Smooth muscle cell (in vitro differentiated cells): Measurements from ENCODE around the gene PEX16. TPM values are rescaled to one million over a fixed set of nuclear protein-coding genes. Genes with fewer than 3 reads are reported as not detected.

Experiments used
- DNase-seq: peaks from one replicate; lab custom pipeline; 2025; ENCODE audit not compliant: unreplicated experiment; lab: John Stamatoyannopoulos, UW
- H2AFZ ChIP-seq: fragments of 200-600 bp; sonication (generic); 2 replicates; pipeline ENCODE4 v1.6.0; 2016; ENCODE audit warnings: antibody characterized with exemption, low read depth, mild to moderate bottlenecking
- H3F3A ChIP-seq: fragments of 200-600 bp; sonication (generic); 2 replicates; pipeline ENCODE4 v1.6.0; 2017; ENCODE audit warnings: antibody characterized with exemption, low read depth
- H3K27ac ChIP-seq: fragments of 200-600 bp; sonication (generic); 2 replicates; pipeline ENCODE4 v1.5.1; 2016; ENCODE audit warnings: low read depth, mild to moderate bottlenecking
- H3K27me3 ChIP-seq: fragments of 200-600 bp; sonication (generic); 2 replicates; pipeline ENCODE4 v1.6.1; 2016; ENCODE audit warnings: low read depth, mild to moderate bottlenecking
- H3K36me3 ChIP-seq: fragments of 200-600 bp; sonication (generic); 2 replicates; pipeline ENCODE4 v1.5.1; 2016; ENCODE audit warnings: low read depth
- H3K4me1 ChIP-seq: fragments of 200-600 bp; sonication (generic); 2 replicates; pipeline ENCODE4 v1.5.1; 2016; ENCODE audit warnings: low read depth
- H3K4me2 ChIP-seq: fragments of 200-600 bp; sonication (generic); 2 replicates; pipeline ENCODE4 v1.6.0; 2016; ENCODE audit warnings: mild to moderate bottlenecking
- H3K4me3 ChIP-seq: fragments of 200-600 bp; sonication (generic); 2 replicates; pipeline ENCODE4 v1.5.1; 2016; ENCODE audit warnings: mild to moderate bottlenecking
- H3K79me2 ChIP-seq: fragments of 200-600 bp; sonication (generic); 2 replicates; pipeline ENCODE4 v1.6.0; 2016; ENCODE audit warnings: low read depth, mild to moderate bottlenecking
- H3K9ac ChIP-seq: fragments of 200-600 bp; sonication (generic); 2 replicates; pipeline ENCODE4 v1.6.0; 2016; ENCODE audit warnings: low read depth
- H3K9me3 ChIP-seq: fragments of 200-600 bp; sonication (generic); replicated peaks from 2 replicates; pipeline ENCODE4 v1.5.1; 2016; ENCODE audit warnings: low read depth
- H4K20me1 ChIP-seq: fragments of 200-600 bp; sonication (generic); 2 replicates; pipeline ENCODE4 v1.6.0; 2016; ENCODE audit warnings: low read depth
- CTCF ChIP-seq: fragments of 200-600 bp; sonication (generic); IDR thresholded peaks from 2 replicates; pipeline ENCODE4 v1.5.1; 2017; ENCODE audit warnings: borderline replicate concordance, mild to moderate bottlenecking, antibody characterized with exemption; ENCODE audit not compliant: insufficient read depth, poor library complexity, severe bottlenecking
- WGBS: methylation state at CpG from one replicate; pipeline ENCODE4 v1.1.7; 2016; ENCODE audit warnings: low lambda C conversion rate; 5-methylcytosine and 5-hydroxymethylcytosine counted together
- polyA plus RNA-seq: library from polyadenylated mRNA; unstranded; fragments of >200 nt; fragmentation: Nextera tagmentation; extraction: Ambion mirVana; gene quantifications from 2 replicates; pipeline ENCODE4 v1.2.1, GENCODE V29; 2016
- total RNA-seq: library from RNA; depleted of rRNA; stranded (reverse); fragments of >200 nt; gene quantifications from 2 replicates; pipeline ENCODE4 v1.2.3, GENCODE V29; 2014

The PEX16 gene
- total RNA-seq (10.5 and 14.9 TPM in 2 replicates), polyA plus RNA-seq (24.4 and 30.2 TPM in 2 replicates)

GRCh38 chr11:45917623-45918330 is at the start of gene PEX16:
PEX16 (minus strand) TSS chr11:45917877; CDS start chr11:45917811, 66 bp downstream.
- 1% methylated on average over 45 of the region's 45 CpGs for WGBS
- Histone ChIP-seq H3K36me3 (no peaks in the 10 kb centered on the region), H2AFZ (peak within 1 kb of the TSS; percentile 64), H3F3A (no peaks in the 10 kb centered on the region), H3K9ac (peak within 1 kb of the TSS; percentile 85), H3K27ac (peak within 1 kb of the TSS; percentile 79), H3K4me1 (peaks cover 30% of the 10 kb centered on the region), H4K20me1 (no peaks in the 10 kb centered on the region), H3K4me2 (peak within 1 kb of the TSS; percentile 95), H3K9me3 (no peaks in the 10 kb centered on the region), H3K4me3 (peak within 1 kb of the TSS; percentile 80), H3K79me2 (peaks cover 8% of the 10 kb centered on the region), H3K27me3 (peaks cover 24% of the 10 kb centered on the region)
- peak; percentile 79 for DNase-seq
- no peak for TF ChIP-seq CTCF

- Histone ChIP-seq H2AFZ (no peak overlapping the region), H3F3A (peaks cover 3% of the 10 kb centered on the region), H3K79me2 (peaks cover 3% of the 10 kb centered on the region), H3K4me1 (no peaks in the 10 kb centered on the region), H3K4me3 (no peak overlapping the region), H3K27me3 (no peaks in the 10 kb centered on the region), H3K27ac (no peak overlapping the region), H3K36me3 (peaks cover 11% of the 10 kb centered on the region), H3K4me2 (peak overlapping the region; percentile 14), H4K20me1 (peaks cover 10% of the 10 kb centered on the region), H3K9ac (no peak overlapping the region), H3K9me3 (no peaks in the 10 kb centered on the region)
- DNase-seq = peak; percentile 5
- WGBS = 32% methylated on average over 9 of the region's 9 CpGs
- peak; percentile 88 for TF ChIP-seq CTCF
These were observed 47.3 kb upstream of the PEX16 start for GRCh38 chr11:45964911-45965389.

- no peak for TF ChIP-seq CTCF
- no peaks in the 10 kb centered on the region for H3K9me3 ChIP-seq
- H3K79me2 ChIP-seq = peaks cover 14% of the 10 kb centered on the region
These were observed 44.1 kb upstream of the PEX16 start for GRCh38 chr11:45961751-45962240.

More at GRCh38 chr11:45961751-45962240, 44.1 kb upstream of the PEX16 start:
- no peak overlapping the region for H3K4me3 ChIP-seq
- no peaks in the 10 kb centered on the region for H3F3A ChIP-seq
- no peaks in the 10 kb centered on the region for H3K27me3 ChIP-seq
- DNase-seq = no peak
- no peak overlapping the region for H3K9ac ChIP-seq
- no peak overlapping the region for H3K4me2 ChIP-seq
- H2AFZ ChIP-seq = no peak overlapping the region
- H3K27ac ChIP-seq = no peak overlapping the region
- WGBS = 91% methylated on average over 7 of the region's 7 CpGs
- peaks cover 38% of the 10 kb centered on the region for H4K20me1 ChIP-seq
- peaks cover 5% of the 10 kb centered on the region for H3K36me3 ChIP-seq
- no peaks in the 10 kb centered on the region for H3K4me1 ChIP-seq
